ENCODE measurements around the gene MALRD1. TPM values are rescaled to one million over a fixed set of nuclear protein-coding genes. Genes with fewer than 3 reads are reported as not detected.

Gene MALRD1
- total RNA-seq, 2 donors from 2014 or later = 0.26 to 1.3 TPM

GRCh38 chr10:19783721-19784120 is 735.1 kb downstream of the MALRD1 start:
- no peak overlapping the region for H3K27ac ChIP-seq
- no peaks in the 10 kb centered on the region for H3K36me3 ChIP-seq (replicated peaks in 1 of 2; ENCODE audit: insufficient read depth in 1 of 2, low read depth in 2 of 2)
- DNase-seq = no peak
- no peaks in the 10 kb centered on the region for H3K9me3 ChIP-seq
- H3K27me3 ChIP-seq = no peaks in the 10 kb centered on the region
- H3K4me3 ChIP-seq = no peak overlapping the region
- 66 to 78% methylated on average over 4 of the region's 4 CpGs for WGBS, 2 donors
- intact Hi-C loops (cut with DNase I) = no loop called here
- H3K4me1 ChIP-seq = no peaks in the 10 kb centered on the region
- TF ChIP-seq CTCF (IDR thresholded peaks at IDR 0.05) = no peak
- no peak for TF ChIP-seq POLR2A (IDR thresholded peaks at IDR 0.05)
- ATAC-seq = no peak

Small RNAs within 50 kb of the gene (small RNA-seq; reads per million reads assigned to genes)
- gene AL354695.1 (not detected), gene HMGN1P20 (not detected), gene RF00012 (not detected), gene RNA5SP303 (183 reads per million, percentile 97 among the genes with 10 or more reads in this experiment)

Data from body of pancreas (tissue), 4 donors.